Measurements from ENCODE around the gene PTPRU.

The PTPRU gene

GRCh38 chr1:29289493-29289892 is 53.2 kb downstream of the PTPRU start:
- Histone ChIP-seq H3K27ac (no peak overlapping the region), H3K4me3 (ENCODE audit: low read depth in 1 of 2, low read length in 1 of 2) (no peak overlapping the region), H3K9me3 (no peaks in the 10 kb centered on the region), H3K4me1 (ENCODE audit: control insufficient read depth in 1 of 2, insufficient read depth in 1 of 2, low read depth in 1 of 2, low read length in 1 of 2) (no peaks in the 10 kb centered on the region), H3K27me3 (no peaks in the 10 kb centered on the region), H3K36me3 (no peaks in the 10 kb centered on the region)
- TF ChIP-seq CTCF (IDR thresholded peaks at IDR 0.05), result no peak

GRCh38 chr1:29290414-29290985 is 54.2 kb downstream of the PTPRU start:
- Histone ChIP-seq H3K27me3 (no peaks in the 10 kb centered on the region), H3K9me3 (no peaks in the 10 kb centered on the region), H3K4me1 (ENCODE audit: control insufficient read depth in 1 of 2, insufficient read depth in 1 of 2, low read depth in 1 of 2, low read length in 1 of 2) (no peaks in the 10 kb centered on the region), H3K4me3 (ENCODE audit: low read depth in 1 of 2, low read length in 1 of 2) (no peak overlapping the region), H3K27ac (no peak overlapping the region), H3K36me3 (no peaks in the 10 kb centered on the region)
- TF ChIP-seq CTCF (IDR thresholded peaks at IDR 0.05), result no peak

GRCh38 chr1:29291756-29292155 is 55.4 kb downstream of the PTPRU start:
- Histone ChIP-seq H3K4me3 (ENCODE audit: low read depth in 1 of 2, low read length in 1 of 2) (no peak overlapping the region), H3K27me3 (no peaks in the 10 kb centered on the region), H3K4me1 (ENCODE audit: control insufficient read depth in 1 of 2, insufficient read depth in 1 of 2, low read depth in 1 of 2, low read length in 1 of 2) (no peaks in the 10 kb centered on the region), H3K9me3 (no peaks in the 10 kb centered on the region), H3K27ac (no peak overlapping the region), H3K36me3 (no peaks in the 10 kb centered on the region)
- TF ChIP-seq CTCF (IDR thresholded peaks at IDR 0.05), result no peak

GRCh38 chr1:29292344-29292743 is 56.0 kb downstream of the PTPRU start:
- Histone ChIP-seq H3K36me3 (no peaks in the 10 kb centered on the region), H3K4me1 (ENCODE audit: control insufficient read depth in 1 of 2, insufficient read depth in 1 of 2, low read depth in 1 of 2, low read length in 1 of 2) (no peaks in the 10 kb centered on the region), H3K27ac (no peak overlapping the region), H3K27me3 (no peaks in the 10 kb centered on the region), H3K9me3 (no peaks in the 10 kb centered on the region), H3K4me3 (ENCODE audit: low read depth in 1 of 2, low read length in 1 of 2) (no peak overlapping the region)
- TF ChIP-seq CTCF (IDR thresholded peaks at IDR 0.05), result no peak

- no peak overlapping the region for H3K27ac ChIP-seq
- TF ChIP-seq CTCF (IDR thresholded peaks at IDR 0.05), result no peak
- H3K36me3 ChIP-seq, result no peaks in the 10 kb centered on the region
- no peak overlapping the region for H3K4me3 ChIP-seq (ENCODE audit: low read depth in 1 of 2, low read length in 1 of 2)
- no peaks in the 10 kb centered on the region for H3K4me1 ChIP-seq (ENCODE audit: control insufficient read depth in 1 of 2, insufficient read depth in 1 of 2, low read depth in 1 of 2, low read length in 1 of 2)
- no peaks in the 10 kb centered on the region for H3K27me3 ChIP-seq
- no peaks in the 10 kb centered on the region for H3K9me3 ChIP-seq
These were observed 61.1 kb downstream of the PTPRU start for GRCh38 chr1:29297450-29297849.

- no peak overlapping the region for H3K4me3 ChIP-seq (ENCODE audit: low read depth in 1 of 2, low read length in 1 of 2)
- no peaks in the 10 kb centered on the region for H3K9me3 ChIP-seq
- no peak overlapping the region for H3K27ac ChIP-seq
- H3K27me3 ChIP-seq, result no peaks in the 10 kb centered on the region
- no peak for TF ChIP-seq CTCF (IDR thresholded peaks at IDR 0.05)
- no peaks in the 10 kb centered on the region for H3K36me3 ChIP-seq
- no peaks in the 10 kb centered on the region for H3K4me1 ChIP-seq (ENCODE audit: control insufficient read depth in 1 of 2, insufficient read depth in 1 of 2, low read depth in 1 of 2, low read length in 1 of 2)
These were observed 61.9 kb downstream of the PTPRU start for GRCh38 chr1:29298246-29298645.
